HEK293T (cell line): ENCODE measurements around the gene GRB7.

Experiments
- CTCF ChIA-PET: fragments of 350-600 bp; formaldehyde crosslinking; extraction: SDS; loops from one replicate; lab custom pipeline; 2021; ENCODE audit warnings: antibody characterized with exemption, inconsistent platforms; lab: Yijun Ruan, JAX
- POLR2A ChIA-PET: fragments of 350-600 bp; formaldehyde crosslinking; extraction: SDS; loops from one replicate; lab custom pipeline; 2020; ENCODE audit warnings: antibody characterized with exemption, inconsistent platforms; lab: Yijun Ruan, JAX
- DNase-seq: peaks from one replicate; pipeline ENCODE4 v3.0.0; 2012; ENCODE audit warnings: mixed read lengths; ENCODE audit errors: extremely low spot score
- ARNT ChIP-seq: fragments of 450-650 bp; IDR thresholded peaks from 2 replicates; pipeline ENCODE4 v1.6.1; 2017; ENCODE audit warnings: mild to moderate bottlenecking
- BHLHE40 ChIP-seq: fragments of 450-650 bp; IDR thresholded peaks from 2 replicates; pipeline ENCODE4 v1.6.1; 2016; ENCODE audit warnings: mild to moderate bottlenecking, moderate library complexity, borderline replicate concordance
- CTBP1 ChIP-seq: fragments of 450-650 bp; IDR thresholded peaks from 2 replicates; pipeline ENCODE4 v1.6.1; 2016; ENCODE audit warnings: borderline replicate concordance
- ELF4 ChIP-seq: fragments of 450-650 bp; IDR thresholded peaks from 2 replicates; pipeline ENCODE4 v1.6.1; 2017; ENCODE audit warnings: antibody characterized with exemption
- FOXA1 ChIP-seq: fragments of 450-650 bp; IDR thresholded peaks from 2 replicates; pipeline ENCODE4 v1.6.1; 2016; ENCODE audit warnings: mild to moderate bottlenecking
- FOXK2 ChIP-seq: fragments of 450-650 bp; IDR thresholded peaks from 2 replicates; pipeline ENCODE4 v1.6.1; 2016; ENCODE audit warnings: mild to moderate bottlenecking
- FOXM1 ChIP-seq: fragments of 450-650 bp; IDR thresholded peaks from 2 replicates; pipeline ENCODE4 v1.6.1; 2017; ENCODE audit warnings: mild to moderate bottlenecking, borderline replicate concordance
- HDGF ChIP-seq: fragments of 450-650 bp; IDR thresholded peaks from 2 replicates; pipeline ENCODE4 v1.6.1; 2017; ENCODE audit warnings: antibody characterized with exemption, borderline replicate concordance
- L3MBTL2 ChIP-seq: fragments of 450-650 bp; conservative IDR thresholded peaks from 2 replicates; pipeline ENCODE4 v1.6.1; 2016; ENCODE audit warnings: mild to moderate bottlenecking
- LEF1 ChIP-seq: fragments of 450-650 bp; IDR thresholded peaks from 2 replicates; pipeline ENCODE4 v1.6.1; 2017; ENCODE audit warnings: mild to moderate bottlenecking, borderline replicate concordance
- NFRKB ChIP-seq: fragments of 450-650 bp; IDR thresholded peaks from 2 replicates; pipeline ENCODE4 v1.6.1; 2016; ENCODE audit warnings: mild to moderate bottlenecking, moderate library complexity
- SP1 ChIP-seq: fragments of 450-650 bp; IDR thresholded peaks from 2 replicates; pipeline ENCODE4 v1.6.1; 2017
- SUZ12 ChIP-seq: fragments of 450-650 bp; IDR thresholded peaks from 2 replicates; pipeline ENCODE4 v1.6.1; 2016; ENCODE audit warnings: mild to moderate bottlenecking
- TARDBP ChIP-seq: fragments of 450-650 bp; IDR thresholded peaks from 2 replicates; pipeline ENCODE4 v1.6.1; 2016
- ZNF384 ChIP-seq: fragments of 450-650 bp; IDR thresholded peaks from 2 replicates; pipeline ENCODE4 v1.6.1; 2016
- TF ChIP-seq, protein P1 (sequence below): fragments of 450-650 bp; IDR thresholded peaks from 2 replicates; pipeline ENCODE4 v1.6.1; 2016

The GRB7 gene

DNA sequence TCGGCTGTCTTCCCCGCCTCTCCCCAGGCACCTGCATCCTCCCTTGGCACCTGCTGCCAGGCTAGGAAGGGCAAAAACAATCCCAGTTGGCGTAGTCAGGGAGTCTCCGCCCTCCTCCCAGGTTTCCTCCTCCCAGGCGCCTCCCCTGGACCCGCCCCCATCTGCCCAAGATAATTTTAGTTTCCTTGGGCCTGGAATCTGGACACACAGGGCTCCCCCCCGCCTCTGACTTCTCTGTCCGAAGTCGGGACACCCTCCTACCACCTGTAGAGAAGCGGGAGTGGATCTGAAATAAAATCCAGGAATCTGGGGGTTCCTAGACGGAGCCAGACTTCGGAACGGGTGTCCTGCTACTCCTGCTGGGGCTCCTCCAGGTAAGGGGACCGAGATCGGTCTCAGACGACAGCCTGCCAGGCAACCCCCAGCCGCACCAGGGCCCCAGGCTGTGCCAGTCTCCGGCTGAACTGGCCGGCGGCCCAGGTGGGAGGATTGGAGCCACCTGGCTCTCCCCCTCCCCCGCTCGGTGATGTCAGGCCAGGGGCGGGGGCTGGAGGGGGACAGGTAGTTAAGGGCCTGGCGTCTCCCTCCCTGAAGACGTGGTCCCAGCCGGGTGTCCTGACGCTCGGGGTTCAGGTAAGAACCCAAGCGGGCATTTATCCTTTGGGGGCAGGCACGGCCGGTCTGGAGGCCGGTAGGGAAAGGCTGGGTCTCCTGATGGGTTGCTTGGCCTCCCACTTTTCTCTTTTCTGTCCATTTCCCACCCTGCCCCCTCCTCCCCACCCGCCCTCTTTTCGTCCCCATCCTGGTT, at the start of gene GRB7:
Gene GRB7, plus strand, starts transcription at position 179 of the 808 bp plus-strand sequence. CDS start 4,364 bp downstream, outside the sequence.
- DNase-seq: no peak
- ChIA-PET CTCF (no interaction called here), POLR2A (interaction anchor here (1.0 kb wide), 1 partner anchor 38 kb away, joined by 4 read pairs; the partner anchor contains the start of gene ERBB2)
- TF ChIP-seq ARNT (no peak), LEF1 (no peak), FOXA1 (no peak), SP1 (no peak), CTBP1 (no peak), ZNF384 (no peak), SUZ12 (no peak), BHLHE40 (no peak), NFRKB (no peak), L3MBTL2 (no peak), TARDBP (no peak), FOXK2 (no peak), FOXM1 (no peak)
- TF ChIP-seq, protein P1, sequence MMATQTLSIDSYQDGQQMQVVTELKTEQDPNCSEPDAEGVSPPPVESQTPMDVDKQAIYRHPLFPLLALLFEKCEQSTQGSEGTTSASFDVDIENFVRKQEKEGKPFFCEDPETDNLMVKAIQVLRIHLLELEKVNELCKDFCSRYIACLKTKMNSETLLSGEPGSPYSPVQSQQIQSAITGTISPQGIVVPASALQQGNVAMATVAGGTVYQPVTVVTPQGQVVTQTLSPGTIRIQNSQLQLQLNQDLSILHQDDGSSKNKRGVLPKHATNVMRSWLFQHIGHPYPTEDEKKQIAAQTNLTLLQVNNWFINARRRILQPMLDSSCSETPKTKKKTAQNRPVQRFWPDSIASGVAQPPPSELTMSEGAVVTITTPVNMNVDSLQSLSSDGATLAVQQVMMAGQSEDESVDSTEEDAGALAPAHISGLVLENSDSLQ: no peak

GRCh38 chr17:39688475-39688835, 49.3 kb upstream of the GRB7 start:
- ChIA-PET POLR2A (interaction anchor here (1.0 to 5.3 kb wide), 19 partner anchors 8 to 76 kb away, joined by 3 to 84 read pairs (median 6); partner anchors contain the start of genes ERBB2, MIEN1, PNMT and TCAP), CTCF (interaction anchor here (0.6 to 1.4 kb wide), 4 partner anchors 8 to 67 kb away, joined by 3 to 7 read pairs (median 4); no protein-coding TSS in a partner anchor)
- no peak for DNase-seq
- TF ChIP-seq L3MBTL2 (0 out of 2 replicates have a peak, but pooled peaks have one; percentile 0), ARNT (no peak), CTBP1 (no peak), TARDBP (no peak)

DNA sequence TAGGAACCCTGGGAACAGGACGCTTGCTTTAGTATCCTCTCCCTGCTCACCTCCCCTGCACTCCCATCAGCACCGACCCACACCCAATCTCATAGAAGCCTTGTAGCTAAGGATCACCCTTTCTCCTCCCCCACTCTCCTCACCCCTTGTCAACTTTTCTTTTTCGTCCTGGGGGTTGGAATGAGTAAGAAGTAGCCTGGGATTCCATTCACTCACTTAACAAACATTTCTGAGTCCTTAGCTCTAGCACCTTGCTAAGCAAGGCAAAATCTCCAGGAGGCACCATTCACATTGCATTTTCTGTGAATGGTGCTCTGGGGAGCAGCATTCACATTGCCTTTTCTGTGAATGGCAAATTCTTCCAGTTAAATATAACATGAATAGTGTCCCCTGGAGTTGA, 48.8 kb upstream of the GRB7 start:
- CTCF ChIA-PET: no interaction called here
- POLR2A ChIA-PET: interaction anchor here (2.1 to 5.3 kb wide), 3 partner anchors 11 to 41 kb away, joined by 12 to 84 read pairs (median 12); partner anchors contain the start of genes ERBB2 and MIEN1
- TF ChIP-seq HDGF (no peak), SP1 (no peak), ARNT (no peak)
- DNase-seq: no peak

DNA sequence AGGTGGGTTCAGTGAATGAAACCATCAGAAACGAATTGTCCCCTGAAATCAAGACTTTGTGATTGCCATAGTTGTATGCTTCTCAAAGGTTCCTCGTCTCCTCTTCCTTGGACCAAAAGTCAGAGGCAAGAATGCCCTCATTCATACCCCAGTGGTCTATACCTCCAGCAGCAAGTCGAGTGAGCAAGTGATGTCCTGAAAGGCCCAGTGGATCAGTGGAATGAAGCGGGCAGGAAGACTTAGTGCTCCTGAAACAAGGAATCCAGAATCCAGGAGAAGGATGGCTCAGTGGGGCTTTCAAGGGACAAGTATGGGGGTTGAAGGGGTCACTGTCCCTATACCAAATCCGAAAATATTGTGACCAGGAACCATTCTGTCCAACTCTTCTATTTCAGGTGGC, 43.1 kb upstream of the GRB7 start:
- TF ChIP-seq FOXK2 (no peak), TARDBP (no peak), NFRKB (no peak), L3MBTL2 (no peak), ARNT (no peak), HDGF (no peak)
- ChIA-PET POLR2A (interaction anchor here (1.2 kb wide), 2 partner anchors 58 to 121 kb away, joined by 3 read pairs; no protein-coding TSS in a partner anchor), CTCF (no interaction called here)
- DNase-seq: no peak

DNA sequence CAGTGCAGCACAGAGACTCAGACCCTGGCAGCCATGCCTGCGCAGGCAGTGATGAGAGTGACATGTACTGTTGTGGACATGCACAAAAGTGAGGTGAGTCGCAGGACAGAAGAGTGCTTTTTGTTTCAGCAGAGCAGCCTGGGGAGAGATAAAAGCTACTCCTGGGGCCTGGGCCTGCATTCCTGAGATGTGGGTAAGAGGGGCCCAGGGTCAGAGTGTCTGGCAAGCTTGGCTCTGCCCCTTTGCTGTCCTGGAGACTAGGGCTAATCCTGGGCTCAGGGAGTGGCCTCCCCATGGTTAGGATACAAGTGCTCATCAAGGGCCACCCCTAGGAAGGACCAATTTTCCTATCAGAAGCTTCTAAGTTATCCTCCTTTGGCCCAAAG, 42.7 kb upstream of the GRB7 start:
- TF ChIP-seq ELF4 (no peak), SP1 (no peak), NFRKB (no peak), HDGF (no peak), L3MBTL2 (no peak), TARDBP (no peak), LEF1 (no peak), ZNF384 (no peak), CTBP1 (no peak), FOXK2 (no peak), FOXA1 (no peak), SUZ12 (no peak), FOXM1 (no peak), BHLHE40 (no peak)
- TF ChIP-seq, protein P1: no peak
- CTCF ChIA-PET: interaction anchor here (1.0 kb wide), 1 partner anchor 73 kb away, joined by 3 read pairs; no protein-coding TSS in a partner anchor
- POLR2A ChIA-PET: interaction anchor here (1.2 kb wide), 2 partner anchors 58 to 121 kb away, joined by 3 read pairs; no protein-coding TSS in a partner anchor
- DNase-seq: no peak

GRCh38 chr17:39696731-39697130, 41.0 kb upstream of the GRB7 start:
- DNase-seq: no peak
- POLR2A ChIA-PET: interaction anchor here (1.9 kb wide), 1 partner anchor 9 kb away, joined by 11 read pairs; the partner anchor contains the start of gene PGAP3
- CTCF ChIA-PET: interaction anchor here (0.8 kb wide), 1 partner anchor 9 kb away, joined by 3 read pairs; the partner anchor contains the start of gene PGAP3
- no peak for TF ChIP-seq HDGF
- TF ChIP-seq FOXK2: no peak
- TF ChIP-seq LEF1: no peak
- TF ChIP-seq ARNT: no peak
- no peak for TF ChIP-seq ZNF384
- TF ChIP-seq TARDBP: no peak
- TF ChIP-seq ELF4: no peak
- TF ChIP-seq, protein P1: no peak
- no peak for TF ChIP-seq L3MBTL2
